Right renal cortex interstitium (tissue), 3 donors: ENCODE data around the gene PTPRE. TPM values are rescaled to one million over a fixed set of nuclear protein-coding genes. Genes with fewer than 3 reads are reported as not detected.
A peak's percentile ranks its signal among the peaks of the same experiment; 100 is the strongest.

ENCODE experiments used
- DNase-seq, 3 donors: peaks; one replicate each; pipeline ENCODE4 v3.0.0-alpha.2; 2013; ENCODE audit warnings: low read depth in 3 of 3, low spot score in 2 of 3
- polyA plus RNA-seq, 3 donors: library from polyadenylated mRNA; unstranded; fragments of 120-200 nt; gene quantifications; one replicate each; pipeline ENCODE4 v1.2.1, GENCODE V29; 2013; ENCODE audit not compliant: insufficient read length in 3 of 3

Gene PTPRE
- polyA plus RNA-seq, 3 donors = 5.6 to 6.1 (median 6.0) TPM

- DNase-seq = no peak
Observed at GRCh38 chr10:128014236-128014635, 107.3 kb downstream of the PTPRE start.

DNA sequence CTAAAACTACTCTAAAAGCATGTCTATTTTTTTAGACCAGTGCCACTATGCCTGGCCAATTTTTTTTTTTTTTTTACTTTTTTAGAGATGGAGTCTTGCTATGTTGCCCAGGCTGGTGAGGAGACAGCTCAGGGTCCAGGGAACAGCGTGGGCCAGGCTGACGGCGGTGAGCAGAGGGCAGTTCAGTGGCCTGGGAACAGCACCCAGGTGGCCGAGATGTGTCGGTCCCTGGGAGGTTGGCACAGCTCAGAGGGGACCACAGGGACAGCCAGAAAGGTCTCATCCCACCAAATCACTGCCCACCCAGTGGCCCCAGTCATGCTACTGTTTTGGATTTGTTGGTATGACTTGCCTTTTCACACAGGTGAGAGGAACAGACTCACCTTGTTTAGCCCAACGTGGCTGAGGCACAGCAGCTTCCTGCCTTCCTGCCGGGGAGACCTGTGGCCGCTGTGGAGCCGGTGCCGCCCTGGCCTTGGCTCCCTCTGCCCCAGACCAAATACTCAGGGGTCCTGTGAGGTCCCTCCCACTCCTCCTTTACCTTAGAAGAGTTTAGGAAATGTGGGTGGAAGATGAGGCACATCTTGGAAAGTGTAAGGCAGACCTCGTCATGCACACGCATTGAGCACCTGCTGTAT, 109.6 kb downstream of the PTPRE start:
- no peak for DNase-seq

DNA sequence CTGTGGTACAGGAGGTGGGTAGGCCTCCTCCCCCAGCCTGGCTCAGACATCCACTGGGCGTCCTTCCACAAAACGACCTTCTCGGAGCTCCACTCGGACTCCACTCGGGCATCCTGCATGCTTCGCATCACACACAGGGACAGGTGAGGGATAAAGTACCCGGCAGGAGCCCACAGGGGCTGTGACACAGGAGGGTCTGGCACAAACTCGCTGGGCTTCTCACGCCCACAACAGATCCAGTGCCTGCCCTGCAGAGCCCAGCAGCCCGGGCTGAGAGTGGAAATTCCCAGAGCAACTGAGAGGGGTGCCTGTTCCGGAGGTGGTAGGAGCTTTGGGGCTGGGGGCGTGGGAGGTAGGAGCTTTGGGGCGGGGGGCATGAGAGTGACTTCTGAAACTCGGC, 110.9 kb downstream of the PTPRE start:
- no peak for DNase-seq

DNA sequence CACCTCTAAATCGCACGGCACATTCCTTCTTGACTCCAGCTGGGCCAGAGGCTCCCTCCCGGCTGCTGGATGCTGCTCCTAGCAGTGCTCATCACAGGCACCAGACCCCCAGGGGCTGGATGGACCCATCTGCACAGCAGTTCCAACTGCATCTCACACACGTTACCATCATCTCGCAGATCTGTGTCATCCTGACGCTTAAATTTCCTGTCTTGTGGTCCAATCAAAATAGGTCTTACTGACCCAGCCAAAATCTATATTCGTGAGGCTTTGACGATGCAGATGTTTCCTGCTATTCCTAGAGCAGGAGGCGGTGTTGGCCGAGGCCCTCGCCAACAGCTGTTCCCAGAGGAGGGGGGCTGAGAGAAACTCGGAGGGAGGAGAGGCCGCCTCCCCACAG, 111.3 kb downstream of the PTPRE start:
- DNase-seq = peak in 2 of 3 donors; percentile 31 to 41

DNA sequence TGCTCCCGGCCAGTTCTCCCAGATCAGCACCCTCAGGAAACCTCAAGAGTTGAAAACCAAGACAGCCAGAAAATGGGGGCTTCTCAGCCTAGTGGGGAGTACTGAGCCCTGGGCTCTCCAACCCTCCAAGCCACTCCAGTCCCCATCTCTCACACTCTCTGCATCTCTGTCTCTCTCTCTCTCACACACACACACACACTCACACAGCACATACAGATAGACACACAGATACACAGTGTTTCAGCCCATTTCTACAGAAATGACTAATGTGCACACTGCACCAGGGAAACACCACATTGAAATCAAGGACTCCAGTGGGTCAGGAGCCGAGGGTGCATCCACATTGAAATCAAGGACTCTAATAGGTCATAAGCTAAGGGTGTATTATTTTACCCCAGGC, 111.8 kb downstream of the PTPRE start:
- no peak for DNase-seq

DNA sequence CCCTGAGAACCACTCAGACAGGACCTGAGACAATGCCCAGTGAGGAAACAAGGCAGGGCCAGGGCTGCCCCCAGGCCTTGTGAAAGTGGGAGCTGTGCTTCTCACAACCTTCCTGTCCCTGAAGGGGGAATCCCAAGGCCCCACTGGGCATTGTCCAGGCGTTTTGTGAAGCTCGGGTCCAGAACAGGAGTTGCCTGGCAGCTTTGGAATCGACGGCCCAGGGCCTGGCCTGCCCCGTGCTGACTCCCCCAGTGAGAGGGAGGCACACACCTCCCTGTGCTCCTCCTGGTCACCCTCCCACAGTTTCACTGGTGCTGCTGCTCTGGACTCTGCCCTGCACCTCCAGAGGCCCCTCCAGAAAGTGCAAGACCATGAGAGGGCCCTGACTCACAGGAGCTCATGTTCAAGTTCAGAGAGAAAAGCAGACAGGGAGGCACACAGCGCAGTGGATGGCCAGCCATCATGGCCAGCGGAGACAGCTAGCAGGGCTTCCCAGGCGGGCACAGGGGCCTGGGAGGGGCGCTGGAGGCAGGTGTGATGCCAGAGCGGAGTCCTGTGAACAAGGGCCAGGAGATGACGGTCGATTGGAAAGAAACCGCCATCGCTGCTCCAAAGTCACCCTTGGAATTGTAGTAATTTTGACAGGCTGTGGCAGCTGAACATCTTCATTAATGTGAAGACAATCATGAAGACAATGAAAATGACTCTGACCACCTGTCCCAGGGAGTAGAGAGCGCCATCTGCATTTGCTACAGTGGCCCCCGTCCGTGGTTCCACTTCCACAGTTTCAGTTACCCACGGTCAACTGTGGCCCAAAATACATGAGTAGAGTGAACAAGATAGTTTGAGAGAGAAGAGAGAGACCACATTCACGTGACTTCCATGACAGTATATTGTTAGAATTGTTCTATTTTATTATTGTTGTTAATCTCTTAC, 115.6 kb downstream of the PTPRE start:
- DNase-seq = no peak

GRCh38 chr10:128024426-128024825, 117.5 kb downstream of the PTPRE start:
- no peak for DNase-seq

GRCh38 chr10:128025437-128025836, 118.5 kb downstream of the PTPRE start:
- DNase-seq = no peak

- DNase-seq = no peak
Observed at GRCh38 chr10:128025951-128026350, 119.0 kb downstream of the PTPRE start.

GRCh38 chr10:128026615-128027300, 119.9 kb downstream of the PTPRE start:
- no peak for DNase-seq

DNA sequence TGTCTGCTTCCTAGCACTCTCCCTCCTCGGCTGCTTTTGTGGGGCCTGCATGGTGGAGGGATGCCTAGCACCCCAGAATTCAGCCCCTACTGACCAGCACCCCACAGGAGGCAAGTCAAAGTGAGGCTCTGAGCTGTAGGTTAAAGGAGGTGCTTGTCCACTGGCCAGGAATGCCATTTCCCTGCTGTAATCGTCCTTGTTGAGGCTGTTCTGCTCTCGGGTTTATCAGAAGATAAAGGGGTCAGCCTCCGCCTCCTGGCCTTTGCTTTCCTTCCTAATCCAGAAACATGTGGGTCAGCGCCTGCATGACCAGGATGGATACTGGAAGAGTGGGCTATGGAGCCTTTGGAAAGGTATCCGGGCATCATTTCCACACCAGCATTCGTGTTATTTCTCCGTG, 120.4 kb downstream of the PTPRE start:
- DNase-seq = no peak

DNA sequence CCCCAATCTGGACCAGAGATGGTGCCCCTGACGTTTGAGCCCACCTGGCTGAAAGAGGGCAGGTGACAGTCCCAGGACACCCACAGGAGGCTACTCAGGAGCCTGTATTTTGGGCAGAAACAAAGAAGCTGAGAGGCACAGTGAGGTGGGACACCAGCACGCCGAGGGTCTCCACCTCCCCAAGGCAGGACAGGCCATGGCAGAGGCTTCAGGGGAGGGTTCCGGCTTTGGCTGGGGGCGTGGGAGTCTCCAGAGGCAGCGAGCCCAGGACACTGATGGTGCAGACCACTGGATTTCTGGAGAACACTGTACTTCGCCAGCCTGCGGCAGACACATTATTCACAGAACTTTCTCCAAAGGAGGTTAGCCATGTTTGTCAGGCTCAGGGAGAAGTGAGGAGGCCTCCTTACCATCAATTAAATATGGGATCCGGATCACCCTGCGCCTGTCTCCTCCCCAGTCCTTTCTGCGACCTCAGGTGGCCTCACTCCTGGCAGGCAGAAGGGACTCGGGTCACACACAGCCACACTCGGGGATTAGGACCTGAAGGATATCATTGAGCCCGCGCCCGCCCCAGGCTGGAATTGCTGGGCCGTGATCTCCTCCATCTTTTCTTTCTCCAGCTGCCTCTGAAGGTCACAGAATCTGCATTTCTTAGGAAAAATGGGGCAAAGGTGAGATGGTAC, 121.1 kb downstream of the PTPRE start:
- DNase-seq = no peak

- DNase-seq = no peak
Observed at GRCh38 chr10:128028508-128029289, 121.8 kb downstream of the PTPRE start.

DNA sequence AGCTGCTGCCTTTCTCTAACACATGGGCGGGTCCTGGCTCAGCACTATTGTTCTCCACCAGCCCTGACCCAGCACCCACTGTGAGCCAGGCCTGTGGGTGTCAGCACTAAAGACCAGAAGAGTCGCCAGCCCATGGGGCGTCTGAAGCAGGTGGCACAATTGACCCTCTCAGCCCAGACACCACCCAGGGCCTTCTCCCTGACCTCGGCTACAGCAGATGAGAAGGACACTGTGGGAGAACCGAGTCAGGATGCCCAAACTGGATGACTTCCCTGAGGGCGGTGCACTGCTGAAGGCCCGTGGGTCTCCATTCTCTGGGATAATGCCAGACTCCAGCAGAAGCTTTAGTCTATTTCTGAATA, 122.4 kb downstream of the PTPRE start:
- DNase-seq = no peak

DNA sequence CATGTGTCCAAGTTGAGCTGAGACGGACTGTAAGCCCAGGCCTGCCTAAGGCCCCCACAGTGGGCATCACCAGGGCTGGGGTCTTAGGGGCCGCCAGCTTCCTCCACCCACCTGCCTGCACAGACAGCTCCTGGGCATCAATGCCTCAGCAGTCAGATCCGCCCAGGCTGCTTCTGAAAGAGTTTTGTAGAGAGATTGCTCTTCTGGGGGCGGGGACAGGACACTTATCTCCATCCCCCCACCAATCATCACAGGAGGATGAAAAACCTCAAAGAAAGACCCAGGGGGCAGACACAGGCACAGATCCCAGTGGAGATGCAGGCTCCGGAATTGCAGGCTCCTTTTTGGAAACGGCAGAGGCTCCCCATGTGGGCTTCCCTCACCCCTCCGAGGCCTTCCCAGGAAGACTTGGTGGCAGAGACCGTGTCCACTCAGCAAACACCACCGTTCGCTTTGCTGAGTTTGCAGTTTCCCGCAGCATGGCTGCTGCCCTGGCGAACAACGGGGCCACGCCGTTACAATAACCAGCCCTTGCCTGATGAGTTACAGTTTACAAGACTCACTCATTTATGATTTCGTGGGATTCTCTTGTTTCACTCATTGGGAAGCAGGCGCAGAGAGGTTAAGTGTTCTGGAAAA, 122.9 kb downstream of the PTPRE start:
- no peak for DNase-seq

DNA sequence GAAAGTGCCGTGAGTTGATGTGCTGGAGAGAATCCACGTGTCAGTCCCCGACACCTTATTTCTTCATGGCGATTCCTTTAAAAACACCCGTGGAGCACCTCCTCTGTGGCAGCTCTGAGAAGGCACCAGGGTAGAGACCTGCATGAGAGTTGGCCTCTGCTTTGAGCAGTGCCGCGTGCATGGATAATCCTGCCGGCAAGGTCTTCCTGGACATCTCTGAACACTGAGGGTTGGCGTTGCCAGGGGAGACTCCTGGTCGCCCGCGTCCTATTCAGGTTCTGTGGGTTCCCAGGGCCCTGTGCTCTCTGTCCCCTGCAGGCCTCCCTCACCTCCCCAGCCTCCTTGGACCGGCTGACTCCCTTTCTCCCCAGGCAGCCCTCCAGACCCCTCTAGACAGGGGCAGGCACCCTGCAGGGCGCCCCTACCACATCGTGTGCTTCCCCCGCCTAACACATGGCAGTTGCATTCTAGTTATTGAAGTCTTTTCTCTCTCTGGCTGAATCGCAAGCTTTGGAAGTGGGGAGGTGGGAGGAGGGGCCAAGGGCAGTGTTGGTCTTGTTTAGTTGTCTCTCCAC, 123.7 kb downstream of the PTPRE start:
- DNase-seq = no peak

- DNase-seq = no peak
Observed at GRCh38 chr10:128031216-128031615, 124.3 kb downstream of the PTPRE start.

- DNase-seq = no peak
Observed at GRCh38 chr10:128032466-128032865, 125.6 kb downstream of the PTPRE start.

DNA sequence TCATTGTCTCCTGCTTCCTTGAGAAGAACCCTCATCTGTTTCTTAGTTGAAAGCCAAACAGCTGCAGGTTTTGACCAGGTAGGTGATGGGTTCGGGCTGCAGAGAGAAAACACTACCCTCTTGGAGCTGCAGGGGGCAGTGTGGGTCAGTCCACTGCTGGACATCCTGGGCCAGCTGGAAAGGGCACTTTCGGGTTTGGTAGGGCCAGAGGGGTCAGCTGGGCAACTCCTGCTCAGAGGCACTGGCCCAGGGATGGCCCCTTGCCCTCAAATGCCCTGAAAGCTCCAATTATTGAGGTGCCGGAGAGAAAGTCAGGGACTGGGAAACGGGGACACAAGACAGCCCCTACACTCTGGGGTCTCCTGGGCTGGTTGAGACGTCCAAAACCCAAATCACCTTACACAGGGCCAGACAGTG, 128.7 kb downstream of the PTPRE start:
- no peak for DNase-seq
